D341Med (cell line): ENCODE measurements around the gene AHCYL1.

Source experiments
- DNase-seq: peaks from one replicate; pipeline ENCODE4 v3.0.0; 2012; ENCODE audit warnings: low spot score

Gene AHCYL1

GRCh38 chr1:110063781-110064180 is 79.2 kb downstream of the AHCYL1 start:
- no peak for DNase-seq

- no peak for DNase-seq
Measured at GRCh38 chr1:110064576-110065337, 80.2 kb downstream of the AHCYL1 start.

- DNase-seq, result no peak
Measured at GRCh38 chr1:110065841-110066240, 81.3 kb downstream of the AHCYL1 start.

GRCh38 chr1:110067479-110067892 is 82.9 kb downstream of the AHCYL1 start:
- no peak for DNase-seq

DNA sequence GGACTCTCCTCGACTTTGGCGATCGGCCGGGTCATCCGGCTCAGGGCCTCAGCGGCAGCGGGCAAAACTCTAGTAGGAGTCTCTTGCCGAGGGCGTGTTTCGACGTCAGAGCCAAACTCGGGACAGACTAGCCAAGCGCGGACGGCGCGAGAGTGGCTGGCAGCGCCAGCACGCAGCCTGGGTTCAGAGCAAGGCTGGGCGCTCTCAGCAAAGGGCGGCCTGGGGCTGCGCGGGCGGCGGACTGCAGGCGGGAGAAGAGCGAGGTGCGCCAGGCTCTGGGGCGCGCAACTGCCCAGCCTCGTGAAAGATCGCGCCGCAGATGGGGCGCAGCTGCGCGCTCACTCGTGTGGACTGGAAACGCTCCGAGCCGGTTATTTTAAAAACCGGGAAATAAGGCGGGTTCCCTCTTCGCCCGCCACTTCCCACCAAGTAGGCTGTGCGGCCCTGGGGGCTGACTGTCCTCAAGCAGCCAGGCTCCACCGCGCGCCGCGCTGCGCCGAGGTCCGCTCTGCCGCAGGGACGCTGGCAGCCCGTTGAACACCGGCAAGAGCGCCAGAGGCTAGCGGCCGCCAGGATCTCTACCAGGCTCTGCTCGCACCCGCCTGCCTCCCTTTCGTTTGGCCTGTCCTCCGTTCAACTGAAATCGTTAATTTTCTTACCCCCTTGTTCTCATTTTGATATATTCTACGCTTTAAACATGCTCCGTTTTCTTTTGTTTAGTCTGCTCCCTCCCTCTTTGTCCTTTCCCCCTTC is 83.5 kb downstream of the AHCYL1 start:
- DNase-seq, result peak; percentile 65

DNA sequence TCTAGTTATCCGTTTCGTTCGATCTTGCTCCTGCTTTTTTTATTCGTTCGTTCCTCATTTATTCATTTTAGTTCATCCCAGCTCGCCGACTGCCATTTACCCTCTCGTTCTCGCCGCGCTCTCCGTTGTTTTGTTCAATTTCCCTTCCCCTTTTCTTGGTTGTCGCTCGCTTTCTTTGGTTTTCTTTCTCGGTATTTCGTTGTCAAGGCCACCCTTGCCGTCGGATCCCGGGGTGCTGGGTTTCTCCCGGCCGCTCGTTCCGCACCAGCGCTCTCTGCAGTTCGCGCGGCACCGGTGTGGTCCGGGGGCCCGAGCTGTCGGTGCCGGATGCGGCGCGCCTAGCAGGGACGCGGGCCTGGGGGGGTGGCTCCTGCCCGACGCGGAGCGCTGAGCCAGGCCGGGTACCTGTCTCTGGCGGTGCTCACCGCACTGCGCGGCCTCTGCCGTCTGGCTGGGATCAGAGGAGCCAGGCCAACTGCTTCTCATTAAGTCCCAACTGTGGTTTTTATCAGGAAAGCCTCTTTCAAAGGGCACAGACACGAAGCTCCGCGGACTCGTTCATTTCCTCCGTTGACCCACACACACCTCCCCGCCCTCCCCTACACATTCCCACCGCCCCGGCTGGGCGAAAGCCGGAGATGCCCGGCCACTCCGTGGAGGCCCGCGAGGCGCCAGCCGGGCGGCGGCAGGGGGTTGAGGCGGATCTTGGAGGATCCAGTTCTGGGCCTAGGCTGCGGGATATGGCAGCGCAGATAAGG is 84.3 kb downstream of the AHCYL1 start:
- DNase-seq, result peak; percentile 61

DNA sequence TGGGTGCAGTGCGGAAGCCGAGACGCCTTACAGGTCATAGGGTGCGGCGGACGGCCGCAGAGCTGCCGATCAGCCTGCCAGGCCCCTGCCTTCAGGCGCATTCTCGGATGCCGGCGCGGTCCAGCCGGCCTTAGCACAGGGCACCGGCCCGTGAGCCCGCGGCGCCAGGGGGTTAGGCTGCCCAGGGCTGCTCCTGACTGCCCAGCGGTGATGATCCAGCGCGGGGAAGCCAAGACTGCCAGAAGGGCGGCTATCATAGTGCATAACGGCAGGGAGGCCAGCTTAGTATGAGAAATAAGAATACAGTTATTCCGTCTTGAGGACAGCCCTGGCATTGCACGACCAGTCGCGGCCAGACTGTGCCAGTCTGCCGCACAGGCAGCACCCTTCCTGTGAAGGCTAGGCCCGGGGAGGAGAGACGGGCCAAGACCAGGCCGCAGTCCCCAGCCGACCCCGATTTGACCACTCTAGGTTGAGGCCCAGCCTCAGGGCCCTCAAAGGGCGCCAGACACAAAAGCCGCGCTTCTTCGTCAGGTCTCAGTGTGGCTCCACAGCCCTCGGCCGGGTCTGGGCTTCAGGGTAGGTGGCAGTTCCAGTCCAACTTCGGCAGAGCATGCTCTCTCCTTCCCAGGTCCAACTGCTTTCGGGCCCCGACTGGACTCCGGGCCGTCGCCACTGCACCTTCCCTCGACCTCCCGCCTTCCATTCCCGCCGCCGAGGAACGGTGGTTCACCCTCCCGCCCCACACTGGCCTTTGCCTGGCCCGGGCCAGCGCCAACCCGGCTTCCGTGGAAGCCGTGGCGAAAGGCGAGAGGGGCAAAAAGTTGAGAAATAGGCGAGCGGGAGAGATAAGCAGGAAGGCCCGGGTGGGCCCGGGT is 85.1 kb downstream of the AHCYL1 start:
- no peak for DNase-seq

- no peak for DNase-seq
Measured at GRCh38 chr1:110070282-110070669, 85.7 kb downstream of the AHCYL1 start.

GRCh38 chr1:110070671-110071242 is 86.2 kb downstream of the AHCYL1 start, which contains the start of gene ALX3:
Gene ALX3, minus strand, starts transcription at chr1:110070672. Its CDS starts 60 bp downstream, at chr1:110070612.
- DNase-seq, result no peak
